B cell (primary cell): ENCODE results near the gene NEK6.

Experiments
- EZH2 ChIP-seq: IDR thresholded peaks from 2 replicates; pipeline ENCODE4 v1.6.1; 2012; ENCODE audit warnings: borderline replicate concordance, low read depth, mild to moderate bottlenecking, moderate library complexity, low read length; ENCODE audit not compliant: insufficient read depth, poor library complexity, severe bottlenecking
- TF ChIP-seq, protein P1 (sequence below): fragments of 200-600 bp; IDR thresholded peaks from one replicate; pipeline ENCODE4 v1.8.0; 2022; ENCODE audit warnings: antibody characterized with exemption, mild to moderate bottlenecking

DNA sequence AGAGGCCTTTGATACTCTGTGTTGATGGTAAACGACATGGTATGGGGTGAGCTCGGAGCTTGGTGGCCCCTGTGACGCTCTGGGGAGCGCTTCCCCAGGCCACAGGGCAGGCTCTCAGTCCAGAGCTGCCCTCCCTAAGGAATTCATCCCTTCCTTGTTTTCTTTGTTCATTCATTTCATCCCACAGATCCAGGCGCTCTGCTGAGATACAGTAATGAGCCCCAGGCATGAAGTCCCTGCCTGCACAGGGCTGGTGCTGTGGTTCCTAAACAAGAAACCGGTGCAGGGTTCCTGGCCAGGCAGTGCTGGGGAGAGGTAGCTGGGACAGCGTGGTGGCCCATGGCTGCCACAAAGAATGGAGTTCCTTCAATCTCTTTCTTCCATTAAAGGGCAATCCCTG is 14.4 kb downstream of the NEK6 start:
- TF ChIP-seq, protein P1, sequence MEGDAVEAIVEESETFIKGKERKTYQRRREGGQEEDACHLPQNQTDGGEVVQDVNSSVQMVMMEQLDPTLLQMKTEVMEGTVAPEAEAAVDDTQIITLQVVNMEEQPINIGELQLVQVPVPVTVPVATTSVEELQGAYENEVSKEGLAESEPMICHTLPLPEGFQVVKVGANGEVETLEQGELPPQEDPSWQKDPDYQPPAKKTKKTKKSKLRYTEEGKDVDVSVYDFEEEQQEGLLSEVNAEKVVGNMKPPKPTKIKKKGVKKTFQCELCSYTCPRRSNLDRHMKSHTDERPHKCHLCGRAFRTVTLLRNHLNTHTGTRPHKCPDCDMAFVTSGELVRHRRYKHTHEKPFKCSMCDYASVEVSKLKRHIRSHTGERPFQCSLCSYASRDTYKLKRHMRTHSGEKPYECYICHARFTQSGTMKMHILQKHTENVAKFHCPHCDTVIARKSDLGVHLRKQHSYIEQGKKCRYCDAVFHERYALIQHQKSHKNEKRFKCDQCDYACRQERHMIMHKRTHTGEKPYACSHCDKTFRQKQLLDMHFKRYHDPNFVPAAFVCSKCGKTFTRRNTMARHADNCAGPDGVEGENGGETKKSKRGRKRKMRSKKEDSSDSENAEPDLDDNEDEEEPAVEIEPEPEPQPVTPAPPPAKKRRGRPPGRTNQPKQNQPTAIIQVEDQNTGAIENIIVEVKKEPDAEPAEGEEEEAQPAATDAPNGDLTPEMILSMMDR: no peak
- no peak for TF ChIP-seq EZH2
